CD4-positive, alpha-beta T cell treated with Interleukin-2 at 100 ng/mL for 4 hours (primary cell): ENCODE results near the gene ATP5F1E.
"Not testable (repeated sequence)": the region's sequence is repeated elsewhere in the genome, so short reads cannot be mapped to it uniquely, and the experiment has no call there.

ENCODE experiments used
- DNase-seq: peaks from one replicate; pipeline ENCODE4 v3.0.0-alpha.2; 2020; ENCODE audit warnings: low spot score

ATP5F1E gene

DNA sequence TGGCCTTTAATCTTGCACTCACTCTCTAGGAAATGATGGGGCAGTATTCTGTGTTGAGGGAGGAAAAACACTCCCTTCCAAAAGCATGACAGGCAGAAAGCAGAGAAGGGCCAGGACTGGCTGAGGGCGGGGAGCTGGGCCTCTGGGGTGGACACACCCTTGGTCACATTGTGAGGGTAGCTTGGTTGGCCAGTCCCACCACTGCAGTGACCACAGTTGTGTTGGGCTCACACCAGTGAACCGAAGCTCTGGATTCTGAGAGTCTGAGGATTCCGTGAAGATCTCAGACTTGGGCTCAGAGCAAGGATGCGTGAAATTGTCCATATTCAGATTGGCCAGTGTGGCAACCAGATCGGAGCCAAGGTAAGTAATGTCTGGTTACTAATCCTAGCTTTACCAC is 12.9 kb downstream of the ATP5F1E start, which contains the start of gene TUBB1:
Gene TUBB1, plus strand, starts transcription at position 213 of the 400 bp plus-strand sequence. Its CDS starts 94 bp downstream, at position 307.
- DNase-seq, result no peak

DNA sequence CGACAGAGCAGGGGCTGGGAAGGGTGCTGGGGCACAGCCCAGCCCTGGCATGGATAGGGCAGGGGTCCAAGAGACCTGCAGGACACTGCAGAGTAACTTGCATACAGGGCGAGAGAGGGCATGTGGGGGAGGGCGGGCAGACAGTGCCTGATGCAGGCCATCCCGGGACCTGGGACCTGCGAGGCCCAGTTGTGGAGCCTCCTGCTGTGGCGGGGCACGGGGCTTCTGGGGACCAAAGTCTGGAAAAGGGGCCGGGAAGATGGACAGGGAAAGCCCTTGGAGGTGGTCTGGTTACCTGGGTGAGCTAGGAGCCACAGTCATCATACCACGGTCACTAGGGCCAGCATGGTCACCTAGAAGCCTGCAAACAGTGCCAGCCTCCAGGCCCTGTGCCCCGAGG is 13.3 kb downstream of the ATP5F1E start:
- DNase-seq, result no peak

DNA sequence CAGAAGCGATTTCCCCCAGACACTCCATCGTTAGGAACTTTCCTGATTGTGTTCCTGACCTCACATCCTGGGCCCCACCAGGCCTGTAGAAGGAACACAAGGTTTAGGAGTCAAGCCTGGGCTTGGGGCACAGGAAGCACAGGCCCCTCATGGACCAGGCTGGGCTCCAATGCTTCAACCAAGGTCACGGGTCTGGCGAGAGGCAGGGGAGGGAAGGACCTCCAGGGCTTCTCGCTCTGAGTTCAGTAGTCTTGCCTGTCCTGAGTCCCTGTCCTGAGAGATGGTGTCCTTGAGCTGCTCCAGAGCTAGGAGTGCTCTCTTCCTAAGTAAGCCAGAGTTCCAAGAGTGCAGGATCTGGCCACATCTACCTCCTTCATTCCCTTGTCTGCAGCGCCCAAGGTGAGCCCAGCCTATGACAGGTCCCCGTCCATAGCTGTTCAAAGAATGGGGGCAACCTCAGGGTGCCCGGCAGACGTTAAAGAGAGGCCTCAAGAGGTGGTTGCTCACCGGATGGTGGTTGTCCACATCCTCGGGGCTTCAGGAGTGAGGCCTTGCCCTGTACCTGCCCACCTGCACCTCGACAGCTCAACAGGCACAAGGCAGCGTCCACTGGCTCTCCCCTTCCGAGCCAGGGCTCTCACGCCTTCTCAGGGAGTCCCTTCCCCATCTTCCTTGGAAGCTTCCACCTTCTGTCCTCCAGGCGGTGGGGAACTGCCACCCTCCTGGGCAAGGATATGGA is 14.5 kb downstream of the ATP5F1E start:
- DNase-seq, result no peak

GRCh38 chr20:59016795-59017492 is 15.2 kb downstream of the ATP5F1E start:
- peak; percentile 32 for DNase-seq

GRCh38 chr20:59015812-59016711 is 16.1 kb downstream of the ATP5F1E start:
- no peak for DNase-seq

GRCh38 chr20:59015411-59015810 is 16.7 kb downstream of the ATP5F1E start:
- no peak for DNase-seq

- no peak for DNase-seq
Observed at GRCh38 chr20:59014680-59015389, 17.3 kb downstream of the ATP5F1E start.

- peak; percentile 28 for DNase-seq
Observed at GRCh38 chr20:59013959-59014608, 18.1 kb downstream of the ATP5F1E start.

DNA sequence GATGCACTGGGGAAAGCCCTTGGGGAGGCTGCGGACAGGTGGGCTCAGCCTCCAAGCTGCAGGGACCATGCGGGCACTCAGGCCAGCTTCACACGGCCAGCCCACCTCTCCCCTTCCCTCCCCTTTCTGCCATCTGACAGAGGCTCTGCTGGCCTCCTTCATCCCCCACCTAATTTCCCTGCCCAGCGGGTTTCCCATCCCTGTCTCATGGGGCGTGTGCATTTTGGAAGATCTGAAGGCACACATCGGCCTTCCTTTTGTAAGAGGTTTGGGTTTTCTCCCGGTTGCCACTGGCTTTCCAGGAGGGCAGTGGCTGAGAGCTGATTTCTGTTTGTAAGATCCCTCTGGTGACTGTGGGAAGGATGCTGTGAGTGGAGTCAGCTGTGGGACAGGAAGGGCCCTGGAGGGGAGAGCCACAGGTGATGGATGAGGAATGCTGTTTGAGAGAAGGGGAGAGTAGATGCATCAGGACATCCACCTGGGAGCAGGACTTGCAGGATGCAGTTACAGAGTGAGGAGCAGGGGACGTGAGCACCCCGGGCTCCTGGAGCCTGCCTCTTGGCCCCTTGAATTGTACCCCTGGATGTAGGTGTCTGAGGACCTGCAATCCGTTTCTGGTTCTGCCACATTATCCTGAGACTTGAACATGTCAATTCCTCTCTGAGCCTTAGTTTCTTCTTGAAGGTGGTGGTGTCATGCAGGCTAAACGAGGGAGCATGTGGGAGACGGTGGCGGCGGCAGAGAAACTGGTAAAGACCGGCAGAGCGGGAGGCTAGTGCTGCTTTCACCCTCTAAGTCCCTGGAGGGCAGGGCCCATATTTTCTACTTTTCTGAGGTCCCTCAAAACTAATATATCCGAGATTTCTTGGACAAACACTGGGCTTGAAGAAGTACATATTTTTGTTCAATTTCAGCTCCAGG is 18.8 kb downstream of the ATP5F1E start:
- DNase-seq, result no peak

- DNase-seq, result not testable (repeated sequence)
Observed at GRCh38 chr20:59011874-59012157, 20.3 kb downstream of the ATP5F1E start.

DNA sequence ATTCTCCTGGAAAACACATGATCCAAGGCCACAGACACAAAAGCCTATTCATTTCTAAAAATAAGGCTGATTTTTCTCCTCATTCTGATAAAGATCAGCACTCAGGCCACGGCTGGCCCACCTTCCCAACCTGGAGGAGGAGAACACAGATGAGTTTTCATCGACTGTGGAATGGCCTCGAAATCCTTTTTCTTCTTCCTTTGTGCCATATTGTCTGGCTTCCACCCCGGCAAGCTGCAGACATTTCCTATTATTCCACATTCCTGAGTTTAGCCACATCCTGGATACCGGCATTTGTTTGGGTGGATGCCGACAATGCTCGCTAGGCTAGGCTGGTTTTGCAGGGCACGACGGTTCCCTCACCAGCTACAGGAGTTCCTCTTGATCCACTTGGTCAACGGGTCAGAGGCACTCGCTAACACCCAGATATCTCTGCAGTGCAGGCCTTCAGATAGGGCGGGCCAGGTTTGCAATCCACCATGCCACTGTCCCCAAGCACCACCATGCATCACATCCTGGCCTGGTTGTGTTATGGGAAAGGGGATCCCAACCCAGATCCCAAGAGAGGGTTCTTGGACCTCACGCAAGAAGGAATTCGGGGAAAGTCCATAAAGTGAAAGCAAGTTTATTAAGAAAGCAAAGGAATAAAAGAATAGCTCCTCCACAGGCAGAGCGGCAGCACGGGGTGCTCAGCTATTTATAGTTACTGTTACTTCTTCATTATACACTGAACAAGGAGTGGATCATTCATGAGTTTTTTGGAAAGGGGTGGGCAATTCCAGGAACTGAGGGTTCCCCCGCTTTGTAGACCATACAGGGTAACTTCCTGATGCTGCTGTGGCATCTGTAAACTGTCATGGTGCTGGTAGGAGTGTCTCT is 20.9 kb downstream of the ATP5F1E start:
- peak; percentile 41 for DNase-seq

DNA sequence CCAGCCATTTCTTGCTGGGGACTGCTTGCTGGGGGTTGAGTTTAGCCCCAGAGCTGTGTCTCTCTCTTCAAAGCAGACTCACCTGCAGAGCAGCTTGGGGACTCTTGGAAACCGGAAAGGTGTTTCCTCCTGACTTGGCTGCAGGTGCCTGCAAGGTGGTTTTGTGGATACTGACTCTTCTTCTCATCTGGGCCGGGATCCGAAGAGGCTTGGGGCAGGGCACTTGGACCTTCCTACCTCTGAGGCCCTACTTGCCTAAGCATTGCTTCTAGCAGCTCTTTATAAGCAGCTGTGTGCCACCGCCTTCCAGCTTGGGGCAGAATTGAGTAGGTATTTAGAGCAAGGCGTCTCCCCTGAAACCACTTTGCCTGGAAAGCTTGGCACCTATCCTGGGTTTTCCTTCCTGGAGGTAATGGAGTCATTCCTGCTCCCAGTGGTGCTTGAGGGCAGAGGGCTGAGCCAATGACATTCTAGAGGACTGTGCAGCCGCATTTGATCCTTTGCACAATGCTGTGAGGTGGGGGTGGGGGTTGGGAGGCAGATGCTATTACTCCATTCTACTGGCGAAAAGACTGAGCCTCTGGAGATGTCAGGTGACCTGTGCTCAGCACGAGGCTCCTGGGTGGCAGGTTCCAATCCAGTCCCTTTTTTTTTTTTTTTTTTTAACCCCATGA is 21.7 kb downstream of the ATP5F1E start:
- no peak for DNase-seq

DNA sequence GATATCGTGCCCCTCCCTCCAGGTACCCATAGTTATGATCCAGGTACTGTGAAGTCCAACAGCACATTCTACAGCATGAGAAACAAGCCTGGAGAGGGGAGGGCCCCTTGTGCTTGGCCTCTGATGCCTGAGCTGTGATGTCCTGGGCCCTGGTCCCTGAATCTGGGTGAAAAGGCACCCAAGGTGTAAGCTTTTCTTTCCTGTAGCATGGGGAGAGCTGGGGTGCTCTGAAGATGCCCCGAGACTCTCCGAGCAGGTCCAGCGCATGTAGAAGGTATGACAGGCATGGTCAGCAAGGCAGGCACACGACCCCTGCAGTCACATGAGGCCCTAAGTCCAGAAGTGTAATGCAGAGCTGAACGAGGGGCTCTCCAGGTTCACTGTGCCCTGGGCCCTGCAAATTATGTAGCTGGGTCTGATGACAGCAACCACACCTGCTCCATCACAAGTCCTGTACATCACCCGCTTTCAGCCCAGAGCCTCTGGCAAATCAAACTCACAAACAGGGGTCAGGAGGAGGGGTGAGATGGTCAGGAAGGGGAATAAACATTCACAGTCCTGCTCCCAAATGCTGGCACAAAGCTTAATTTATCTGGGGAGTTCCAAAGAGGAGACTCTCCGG is 23.3 kb downstream of the ATP5F1E start:
- no peak for DNase-seq

DNA sequence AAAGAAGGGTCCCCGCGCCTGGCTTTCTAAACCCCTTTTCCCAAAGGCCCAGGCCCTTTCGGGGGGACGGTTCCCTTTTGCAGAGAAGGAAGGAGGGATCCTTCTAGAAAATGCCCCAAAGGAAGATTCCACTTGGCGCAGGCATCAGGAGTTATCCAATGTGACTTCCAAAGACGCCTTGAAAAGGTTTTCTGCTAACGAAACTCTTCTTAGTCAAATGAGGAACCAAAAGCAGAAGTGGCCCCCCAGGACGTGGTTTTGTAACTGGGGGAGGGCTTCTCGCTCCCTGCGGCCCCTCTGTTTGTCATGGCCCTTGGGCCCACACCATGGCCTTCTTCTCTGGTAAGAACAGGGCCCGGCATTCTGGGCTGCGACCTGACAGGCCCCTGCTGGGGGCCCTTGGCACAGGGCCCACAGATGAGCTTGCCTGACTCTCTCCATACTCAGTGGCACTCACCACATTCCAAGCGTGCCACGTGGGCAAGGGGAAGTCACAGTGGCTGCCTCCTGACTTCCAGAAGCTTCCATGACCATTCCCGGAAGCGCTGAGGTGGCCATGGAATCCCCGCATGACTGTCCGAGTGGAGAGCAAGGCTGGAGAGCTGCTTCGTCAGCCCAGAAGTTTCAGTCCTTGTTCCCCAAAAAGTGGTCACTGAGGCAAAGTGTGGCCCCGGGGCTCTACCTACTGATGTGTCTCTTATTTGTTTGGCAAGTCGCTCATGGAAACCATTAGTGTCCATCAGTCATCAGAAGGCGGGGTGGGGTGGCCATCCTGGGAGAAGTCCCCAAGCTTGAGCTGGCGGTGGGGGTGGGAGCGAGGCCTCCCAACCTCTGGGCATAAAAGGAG is 24.2 kb downstream of the ATP5F1E start:
- DNase-seq, result peak; percentile 12

DNA sequence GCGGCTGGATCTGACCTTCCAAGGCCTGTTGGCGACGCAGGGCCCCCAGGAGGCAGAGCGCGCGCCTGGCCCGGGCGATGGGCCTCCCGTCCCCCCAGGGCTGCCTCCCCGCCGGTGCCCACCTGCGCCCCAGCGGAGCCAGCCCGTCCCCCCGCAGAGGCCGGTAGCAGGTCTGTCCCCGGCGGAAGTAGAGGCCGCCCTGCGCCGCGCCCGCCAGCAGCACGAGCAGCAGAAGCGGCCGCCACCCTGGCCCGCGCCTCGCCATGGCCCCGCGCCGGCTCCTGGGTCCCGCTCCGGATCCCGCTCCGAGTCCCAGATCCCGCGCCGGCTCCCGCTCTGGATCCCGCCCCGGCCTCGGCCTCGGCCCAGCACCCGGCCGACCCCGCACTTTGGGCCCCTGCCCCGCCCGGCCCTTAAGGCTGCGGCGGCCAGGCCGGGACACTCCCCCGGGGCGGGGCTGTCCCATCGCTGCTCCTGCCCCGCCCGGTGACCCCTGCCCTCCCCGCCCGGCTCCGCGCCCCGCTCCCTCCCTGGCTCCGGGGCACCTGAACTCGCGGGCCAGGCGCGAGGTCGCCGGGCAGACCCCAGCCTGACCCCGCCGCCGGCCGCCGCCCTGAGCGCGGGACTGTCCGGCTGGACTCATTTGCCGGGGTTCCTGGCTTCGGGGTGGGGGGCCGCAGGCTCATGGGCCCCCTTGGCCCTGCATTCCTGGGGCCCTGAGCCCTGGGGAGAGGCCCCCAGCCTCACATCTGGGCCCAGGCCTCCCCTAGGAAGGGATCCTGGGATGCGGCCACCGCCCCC is 25.1 kb downstream of the ATP5F1E start, which contains the start of gene CTSZ:
Gene CTSZ, minus strand, starts transcription at position 391 of the 801 bp plus-strand sequence. Its CDS starts 126 bp downstream, at position 265.
- peak; percentile 28 for DNase-seq

- no peak for DNase-seq
Observed at GRCh38 chr20:59006167-59006863, 25.8 kb downstream of the ATP5F1E start.
